PC-3 (cell line): ENCODE measurements around the gene DLG2.

Experiments
- CTCF ChIP-seq: fragments of 300-600 bp; sonication (generic); conservative IDR thresholded peaks from 2 replicates; pipeline ENCODE4 v1.5.1; 2017; ENCODE audit warnings: antibody characterized with exemption, low read depth, mild to moderate bottlenecking, low read length
- EZH2 ChIP-seq: fragments of 300-600 bp; sonication (generic); IDR thresholded peaks from one replicate; pipeline ENCODE4 v1.6.1; 2017; ENCODE audit warnings: antibody characterized with exemption, mild to moderate bottlenecking, low read length; ENCODE audit not compliant: unreplicated experiment

DNA sequence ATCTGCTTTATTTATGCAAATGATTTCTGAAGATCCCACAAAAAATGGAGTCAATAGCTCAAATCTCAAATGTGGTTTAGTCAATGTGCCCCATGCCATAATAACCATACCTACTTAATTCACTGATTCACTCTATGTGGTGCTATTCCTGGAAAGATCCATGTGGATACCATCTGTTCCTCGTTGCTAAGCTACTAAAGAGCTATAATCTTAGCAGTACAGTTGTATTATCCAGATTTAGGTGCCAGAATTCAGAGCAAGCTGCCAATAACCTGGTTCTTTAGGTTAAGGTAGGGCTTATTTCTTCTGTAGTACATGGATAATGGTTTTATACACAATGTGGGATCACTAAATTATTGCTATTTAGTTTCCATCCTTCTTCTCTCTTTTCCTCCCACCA, 1366.3 kb downstream of the DLG2 start:
- TF ChIP-seq CTCF (no peak), EZH2 (no peak)
